Measurements from ENCODE around the gene DUSP5.

DUSP5 gene

DNA sequence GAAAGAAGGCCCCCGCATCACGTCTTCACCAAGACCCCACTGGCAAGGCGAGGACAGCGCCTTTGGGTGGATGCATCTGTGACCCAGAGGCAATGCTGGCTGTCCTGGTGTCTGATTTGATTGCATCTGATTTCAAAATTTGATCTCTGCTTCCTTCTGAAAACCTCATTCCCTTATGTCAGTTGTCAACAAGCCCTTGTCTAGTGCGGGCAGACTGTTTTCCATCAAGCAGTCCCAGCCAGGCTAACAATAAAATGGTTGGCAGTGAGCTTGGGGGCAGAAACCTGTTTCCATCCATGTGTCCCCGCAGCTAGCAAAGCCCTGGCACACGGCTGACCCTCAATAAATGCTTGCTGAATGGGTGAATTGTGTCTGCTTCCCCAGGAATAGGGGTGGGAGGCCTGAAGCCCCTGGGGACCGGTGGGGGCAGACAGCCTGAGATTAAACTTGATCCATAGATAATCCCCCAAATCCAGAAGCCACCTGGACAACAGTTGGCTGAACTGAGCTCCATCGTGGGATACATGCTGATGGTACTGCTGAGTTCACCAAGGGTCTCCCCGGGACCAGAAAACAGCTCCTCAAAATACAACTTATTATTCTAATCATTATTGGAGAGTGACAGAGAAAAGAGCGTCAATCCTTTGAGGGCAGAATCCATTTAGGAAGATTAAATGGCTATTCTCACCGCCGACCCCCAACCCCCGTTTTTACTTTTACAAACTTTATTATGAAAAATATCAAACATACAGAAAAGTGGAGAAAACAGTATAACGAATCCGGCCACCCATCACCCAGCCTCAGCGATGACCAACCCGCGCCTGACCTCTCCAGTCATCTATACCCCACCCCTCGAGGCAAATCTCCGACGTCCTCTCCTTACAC is 912 bp upstream of the DUSP5 start:
- peaks cover 65% of the 10 kb centered on the region for H3K27me3 ChIP-seq (ENCODE audit: control insufficient read depth, insufficient read depth, low read length)
- peak overlapping the region; percentile 67 for H3K9ac ChIP-seq (ENCODE audit: low read length)
- peak overlapping the region; percentile 52 for H3K4me3 ChIP-seq (ENCODE audit: low read length)
- no peaks in the 10 kb centered on the region for H3K36me3 ChIP-seq (ENCODE audit: control insufficient read depth, insufficient read depth, low read length)
- H3K4me1 ChIP-seq (ENCODE audit: control insufficient read depth, insufficient read depth, low read length): peaks cover 22% of the 10 kb centered on the region
- no peaks in the 10 kb centered on the region for H3K9me3 ChIP-seq (ENCODE audit: control insufficient read depth, low read length)

GRCh38 chr10:110498087-110498981 is 627 bp downstream of the DUSP5 start:
- Histone ChIP-seq H3K4me1 (ENCODE audit: control insufficient read depth, insufficient read depth, low read length) (peaks cover 31% of the 10 kb centered on the region), H3K4me3 (ENCODE audit: low read length) (no peak overlapping the region), H3K9me3 (ENCODE audit: control insufficient read depth, low read length) (no peaks in the 10 kb centered on the region), H3K9ac (ENCODE audit: low read length) (peak overlapping the region; percentile 15), H3K27me3 (ENCODE audit: control insufficient read depth, insufficient read depth, low read length) (peaks cover 73% of the 10 kb centered on the region), H3K36me3 (ENCODE audit: control insufficient read depth, insufficient read depth, low read length) (no peaks in the 10 kb centered on the region)

- no peaks in the 10 kb centered on the region for H3K36me3 ChIP-seq (ENCODE audit: control insufficient read depth, insufficient read depth, low read length)
- no peak overlapping the region for H3K4me3 ChIP-seq (ENCODE audit: low read length)
- H3K9me3 ChIP-seq (ENCODE audit: control insufficient read depth, low read length): no peaks in the 10 kb centered on the region
- peak overlapping the region; percentile 15 for H3K9ac ChIP-seq (ENCODE audit: low read length)
- peaks cover 74% of the 10 kb centered on the region for H3K27me3 ChIP-seq (ENCODE audit: control insufficient read depth, insufficient read depth, low read length)
- peaks cover 38% of the 10 kb centered on the region for H3K4me1 ChIP-seq (ENCODE audit: control insufficient read depth, insufficient read depth, low read length)
Measured at GRCh38 chr10:110498982-110499795, 1.5 kb downstream of the DUSP5 start.

DNA sequence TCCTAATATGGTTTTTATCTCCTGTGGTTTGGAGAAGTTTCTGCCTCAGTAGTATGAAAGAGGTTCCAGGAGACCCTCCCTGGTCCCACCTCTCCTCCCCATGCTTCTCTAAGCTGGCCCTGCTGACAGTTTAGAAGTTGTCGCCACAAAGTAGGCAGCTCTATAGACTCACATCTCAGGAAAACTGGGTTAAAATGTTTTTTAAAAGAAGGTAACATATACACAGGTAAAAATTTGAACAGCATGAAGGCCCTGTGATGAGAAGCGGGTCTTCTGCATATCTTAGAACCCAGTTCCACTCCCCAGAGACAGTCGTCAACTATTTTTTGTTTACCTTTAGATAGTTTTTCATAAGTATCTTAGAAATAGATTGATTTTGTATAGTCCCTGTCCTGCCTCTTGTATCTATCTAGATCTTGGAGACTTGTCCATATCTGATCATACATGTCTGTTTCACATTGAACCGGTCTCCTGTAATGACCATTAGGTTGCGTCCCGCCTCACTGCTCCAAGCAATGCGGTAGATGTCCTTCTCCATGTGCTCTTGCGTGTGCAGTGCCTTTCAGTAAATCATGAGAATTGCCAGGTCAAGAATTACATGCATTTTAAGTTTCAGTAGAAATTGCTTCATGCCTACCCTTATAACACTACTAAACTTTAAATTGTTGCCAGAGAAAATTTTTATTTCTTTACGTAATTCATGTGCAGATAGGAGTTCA is 2.2 kb downstream of the DUSP5 start:
- H3K36me3 ChIP-seq (ENCODE audit: control insufficient read depth, insufficient read depth, low read length): no peaks in the 10 kb centered on the region
- H3K4me3 ChIP-seq (ENCODE audit: low read length): no peak overlapping the region
- no peak overlapping the region for H3K9ac ChIP-seq (ENCODE audit: low read length)
- peaks cover 82% of the 10 kb centered on the region for H3K27me3 ChIP-seq (ENCODE audit: control insufficient read depth, insufficient read depth, low read length)
- peaks cover 45% of the 10 kb centered on the region for H3K4me1 ChIP-seq (ENCODE audit: control insufficient read depth, insufficient read depth, low read length)
- H3K9me3 ChIP-seq (ENCODE audit: control insufficient read depth, low read length): no peaks in the 10 kb centered on the region

DNA sequence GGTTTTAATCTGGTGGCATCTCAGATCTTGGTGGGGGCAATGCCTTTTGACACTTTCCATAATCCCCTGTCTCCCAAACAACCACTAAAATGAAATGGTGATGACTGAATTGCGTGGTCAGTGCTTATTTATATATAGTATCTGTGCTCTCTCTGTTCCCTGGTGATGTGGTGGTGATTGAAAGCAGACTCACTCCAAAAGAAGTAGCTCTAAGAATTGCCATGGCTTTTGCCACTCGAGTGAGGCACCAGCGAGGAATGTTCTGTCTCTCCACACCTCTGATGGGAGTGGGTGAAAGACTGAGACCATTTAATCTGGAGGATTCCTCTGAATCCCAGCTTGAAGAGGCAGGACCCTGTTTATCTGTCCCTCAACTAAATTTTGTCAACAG is 2.8 kb downstream of the DUSP5 start:
- H3K36me3 ChIP-seq (ENCODE audit: control insufficient read depth, insufficient read depth, low read length): no peaks in the 10 kb centered on the region
- peaks cover 45% of the 10 kb centered on the region for H3K4me1 ChIP-seq (ENCODE audit: control insufficient read depth, insufficient read depth, low read length)
- H3K9me3 ChIP-seq (ENCODE audit: control insufficient read depth, low read length): no peaks in the 10 kb centered on the region
- peaks cover 87% of the 10 kb centered on the region for H3K27me3 ChIP-seq (ENCODE audit: control insufficient read depth, insufficient read depth, low read length)
- H3K9ac ChIP-seq (ENCODE audit: low read length): no peak overlapping the region
- H3K4me3 ChIP-seq (ENCODE audit: low read length): no peak overlapping the region

DNA sequence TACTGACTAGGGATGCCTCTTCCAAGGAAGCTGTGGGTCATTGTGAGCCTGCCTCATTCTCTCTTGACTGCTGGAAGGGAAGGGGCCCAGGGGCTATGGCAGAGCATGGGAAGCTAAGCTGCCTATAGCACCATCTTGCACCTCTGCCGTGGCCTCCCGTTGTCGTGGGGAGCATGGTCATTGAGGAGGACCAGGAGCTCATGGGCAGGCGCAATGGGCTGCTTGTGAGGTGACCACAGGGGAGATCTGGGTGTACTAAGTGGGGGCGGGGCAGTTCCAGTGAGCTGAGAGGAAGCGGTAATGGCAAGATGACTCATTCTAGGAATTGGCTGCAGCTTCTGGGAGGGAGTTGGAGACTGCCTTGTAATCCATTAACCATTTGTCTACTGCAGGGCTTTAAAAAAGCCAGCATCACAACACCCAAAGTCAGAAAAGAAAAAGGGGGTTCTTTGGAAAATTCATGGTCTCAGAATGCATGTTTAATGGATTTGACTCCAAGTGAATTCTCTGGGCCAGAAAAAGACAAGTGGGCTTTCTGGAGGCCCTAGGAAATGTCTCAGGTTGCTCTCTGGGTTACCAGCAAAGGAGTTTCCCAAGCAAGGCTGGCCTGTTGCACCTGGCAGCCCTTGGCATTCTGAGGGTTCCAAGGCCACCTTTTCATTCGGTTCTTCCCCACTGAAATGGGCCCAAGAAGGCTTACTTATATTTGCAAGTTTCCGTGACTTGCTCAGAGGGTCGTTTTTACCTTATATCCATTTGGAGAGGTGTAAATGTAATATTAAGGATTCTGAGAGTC is 3.6 kb downstream of the DUSP5 start:
- Histone ChIP-seq H3K9ac (ENCODE audit: low read length) (no peak overlapping the region), H3K4me1 (ENCODE audit: control insufficient read depth, insufficient read depth, low read length) (peaks cover 45% of the 10 kb centered on the region), H3K36me3 (ENCODE audit: control insufficient read depth, insufficient read depth, low read length) (no peaks in the 10 kb centered on the region), H3K27me3 (ENCODE audit: control insufficient read depth, insufficient read depth, low read length) (peaks cover 90% of the 10 kb centered on the region), H3K4me3 (ENCODE audit: low read length) (no peak overlapping the region), H3K9me3 (ENCODE audit: control insufficient read depth, low read length) (no peaks in the 10 kb centered on the region)

DNA sequence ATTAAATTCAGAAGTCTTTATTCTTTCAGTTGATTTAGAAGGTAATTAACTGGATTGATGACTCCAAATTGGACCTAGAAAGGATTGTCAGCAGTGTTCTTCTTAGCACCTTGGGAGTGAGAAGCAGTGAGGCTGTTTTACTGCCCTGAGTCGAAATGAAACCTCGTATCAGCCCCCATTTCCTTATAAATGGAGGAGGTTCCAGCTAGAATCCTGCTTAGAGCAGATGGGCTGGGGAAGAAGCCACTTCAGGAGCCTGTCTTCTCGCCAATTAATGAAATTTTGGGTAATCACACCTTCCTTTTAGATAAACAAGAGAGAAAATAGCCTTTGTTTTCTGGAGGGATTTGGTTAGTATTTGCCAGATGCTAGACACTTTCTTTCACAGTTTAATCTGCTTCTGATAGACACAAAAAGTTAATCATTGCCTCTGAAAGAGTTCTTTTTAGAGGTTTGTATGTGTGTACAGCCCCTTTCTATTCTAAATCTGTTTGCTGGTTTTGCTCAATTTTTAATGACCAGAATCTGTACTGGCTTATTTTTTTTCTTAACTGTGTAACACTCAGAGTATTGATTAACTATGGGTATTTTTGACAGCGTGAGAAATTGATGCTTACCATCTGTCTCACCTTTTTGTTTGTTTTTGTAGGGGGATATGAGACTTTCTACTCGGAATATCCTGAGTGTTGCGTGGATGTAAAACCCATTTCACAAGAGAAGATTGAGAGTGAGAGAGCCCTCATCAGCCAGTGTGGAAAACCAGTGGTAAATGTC is 4.6 kb downstream of the DUSP5 start:
- Histone ChIP-seq H3K9ac (ENCODE audit: low read length) (no peak overlapping the region), H3K4me3 (ENCODE audit: low read length) (no peak overlapping the region), H3K36me3 (ENCODE audit: control insufficient read depth, insufficient read depth, low read length) (no peaks in the 10 kb centered on the region), H3K9me3 (ENCODE audit: control insufficient read depth, low read length) (no peaks in the 10 kb centered on the region), H3K27me3 (ENCODE audit: control insufficient read depth, insufficient read depth, low read length) (peaks cover 89% of the 10 kb centered on the region), H3K4me1 (ENCODE audit: control insufficient read depth, insufficient read depth, low read length) (peaks cover 41% of the 10 kb centered on the region)

GRCh38 chr10:110502851-110503301 is 5.2 kb downstream of the DUSP5 start:
- H3K4me1 ChIP-seq (ENCODE audit: control insufficient read depth, insufficient read depth, low read length): peaks cover 41% of the 10 kb centered on the region

DNA sequence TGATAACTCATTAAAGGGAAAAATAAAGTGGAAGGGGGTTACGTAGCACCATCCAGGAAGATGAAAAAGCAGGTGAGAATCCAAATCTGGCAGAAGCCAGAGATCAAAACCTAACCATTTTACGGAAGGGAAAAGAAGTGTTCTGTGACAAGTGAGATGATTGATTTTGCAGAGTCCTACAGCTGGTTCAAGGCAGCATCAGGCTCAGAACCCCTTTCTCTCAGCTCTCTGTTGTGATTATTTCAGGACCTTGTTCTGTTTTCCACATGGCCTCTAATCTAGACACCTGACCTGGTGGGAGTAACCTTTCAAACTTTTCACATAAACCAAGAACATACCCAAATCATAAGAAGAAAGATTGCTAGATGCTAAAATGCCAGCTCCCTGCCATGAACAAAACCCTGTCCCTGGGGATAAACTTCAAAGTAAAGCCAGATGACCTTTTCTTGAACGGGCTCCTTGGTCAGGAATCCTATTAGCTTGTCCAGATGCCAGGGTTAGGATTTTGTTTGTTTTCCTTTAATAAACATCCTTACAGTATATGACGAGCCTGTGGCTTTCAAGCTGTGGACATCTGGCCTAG is 5.9 kb downstream of the DUSP5 start:
- H3K9me3 ChIP-seq (ENCODE audit: control insufficient read depth, low read length): no peaks in the 10 kb centered on the region
- H3K9ac ChIP-seq (ENCODE audit: low read length): no peak overlapping the region
- H3K4me3 ChIP-seq (ENCODE audit: low read length): no peak overlapping the region
- peaks cover 96% of the 10 kb centered on the region for H3K27me3 ChIP-seq (ENCODE audit: control insufficient read depth, insufficient read depth, low read length)
- H3K4me1 ChIP-seq (ENCODE audit: control insufficient read depth, insufficient read depth, low read length): peaks cover 37% of the 10 kb centered on the region
- no peaks in the 10 kb centered on the region for H3K36me3 ChIP-seq (ENCODE audit: control insufficient read depth, insufficient read depth, low read length)

More at GRCh38 chr10:110502851-110503301, 5.2 kb downstream of the DUSP5 start:
- no peak overlapping the region for H3K9ac ChIP-seq (ENCODE audit: low read length)
- H3K27me3 ChIP-seq (ENCODE audit: control insufficient read depth, insufficient read depth, low read length): peaks cover 93% of the 10 kb centered on the region
- no peak overlapping the region for H3K4me3 ChIP-seq (ENCODE audit: low read length)
- no peaks in the 10 kb centered on the region for H3K36me3 ChIP-seq (ENCODE audit: control insufficient read depth, insufficient read depth, low read length)
- no peaks in the 10 kb centered on the region for H3K9me3 ChIP-seq (ENCODE audit: control insufficient read depth, low read length)

Measured in mucosa of stomach (tissue), 1 donor.